H9 (cell line): ENCODE data around the gene MSMB. TPM values are rescaled to one million over a fixed set of nuclear protein-coding genes. Genes with fewer than 3 reads are reported as not detected.

Source experiments
- DNase-seq: peaks from one replicate; pipeline ENCODE4 v3.0.0-alpha.2; 2017
- H2AFZ ChIP-seq: one replicate; pipeline ENCODE4 v1.6.1; 2013; ENCODE audit warnings: mild to moderate bottlenecking, low read length, control low read depth, moderate library complexity
- H2AK5ac ChIP-seq: 2 replicates; pipeline ENCODE4 v1.6.1; 2013; ENCODE audit warnings: low read length, control low read depth, mixed read lengths; ENCODE audit not compliant: insufficient read length
- H2BK120ac ChIP-seq: one replicate; pipeline ENCODE4 v1.6.1; 2013; ENCODE audit warnings: low read depth, mild to moderate bottlenecking, low read length, control low read depth, inconsistent platforms; ENCODE audit not compliant: poor library complexity, severe bottlenecking
- H2BK12ac ChIP-seq: 2 replicates; pipeline ENCODE4 v1.6.1; 2013; ENCODE audit warnings: low read length, control low read depth, mixed read lengths, low read depth; ENCODE audit not compliant: insufficient read length
- H2BK15ac ChIP-seq: 2 replicates; pipeline ENCODE4 v1.6.1; 2013; ENCODE audit warnings: low read depth, low read length, control low read depth
- H2BK20ac ChIP-seq: one replicate; pipeline ENCODE4 v1.6.1; 2013; ENCODE audit warnings: low read depth, mild to moderate bottlenecking, low read length, control low read depth, inconsistent platforms; ENCODE audit not compliant: poor library complexity, severe bottlenecking
- H2BK5ac ChIP-seq: 2 replicates; pipeline ENCODE4 v1.6.1; 2013; ENCODE audit warnings: low read length, control low read depth, mixed read lengths; ENCODE audit not compliant: insufficient read length
- H3K14ac ChIP-seq: 2 replicates; pipeline ENCODE4 v1.6.1; 2013; ENCODE audit warnings: low read length, control low read depth; ENCODE audit not compliant: insufficient read depth
- H3K18ac ChIP-seq: 2 replicates; pipeline ENCODE4 v1.6.1; 2013; ENCODE audit warnings: low read depth, mild to moderate bottlenecking, mixed read lengths, low read length, control low read depth; ENCODE audit not compliant: insufficient read length
- H3K23ac ChIP-seq: 2 replicates; pipeline ENCODE4 v1.6.1; 2013; ENCODE audit warnings: low read length, control low read depth, mixed read lengths, low read depth; ENCODE audit not compliant: insufficient read length
- H3K23me2 ChIP-seq: 2 replicates; pipeline ENCODE4 v1.6.1; 2013; ENCODE audit warnings: low read depth, mild to moderate bottlenecking, mixed read lengths, low read length, control low read depth; ENCODE audit not compliant: insufficient read length, poor library complexity, severe bottlenecking
- H3K27ac ChIP-seq: 2 replicates; pipeline ENCODE4 v1.5.1; 2013; ENCODE audit warnings: low read length, control low read depth, mixed read lengths, low read depth; ENCODE audit not compliant: insufficient read length
- H3K27me3 ChIP-seq: 2 replicates; pipeline ENCODE4 v1.6.1; 2013; ENCODE audit warnings: low read length, control low read depth, inconsistent platforms; ENCODE audit not compliant: insufficient read depth
- H3K4ac ChIP-seq: 2 replicates; pipeline ENCODE4 v1.6.1; 2013; ENCODE audit warnings: low read depth, mild to moderate bottlenecking, control low read depth, inconsistent platforms, low read length, moderate library complexity
- H3K4me1 ChIP-seq: 2 replicates; pipeline ENCODE4 v1.6.1; 2013; ENCODE audit warnings: low read length, control low read depth, inconsistent platforms; ENCODE audit not compliant: insufficient read depth
- H3K4me2 ChIP-seq: 2 replicates; pipeline ENCODE4 v1.6.1; 2013; ENCODE audit warnings: low read length, control low read depth, mixed read lengths; ENCODE audit not compliant: insufficient read length, insufficient read depth
- H3K56ac ChIP-seq: 2 replicates; pipeline ENCODE4 v1.6.1; 2013; ENCODE audit warnings: low read depth, mild to moderate bottlenecking, mixed read lengths, low read length, control low read depth; ENCODE audit not compliant: insufficient read length
- H3K79me1 ChIP-seq: 2 replicates; pipeline ENCODE4 v1.6.1; 2013; ENCODE audit warnings: low read depth, mild to moderate bottlenecking, moderate library complexity, low read length, control low read depth, inconsistent platforms; ENCODE audit not compliant: insufficient read depth, poor library complexity, severe bottlenecking
- H3K79me2 ChIP-seq: 2 replicates; pipeline ENCODE4 v1.6.1; 2013; ENCODE audit warnings: low read length, control low read depth, inconsistent platforms; ENCODE audit not compliant: insufficient read depth
- H3K9ac ChIP-seq: 2 replicates; pipeline ENCODE4 v1.6.1; 2013; ENCODE audit warnings: low read length, control low read depth, mixed read lengths; ENCODE audit not compliant: insufficient read length; ENCODE audit errors: extremely low read depth
- H3K9me3 ChIP-seq: one replicate; pipeline ENCODE4 v1.6.1; 2013; ENCODE audit warnings: low read depth, low read length, inconsistent platforms; ENCODE audit not compliant: control insufficient read depth
- H3T11ph ChIP-seq: one replicate; pipeline ENCODE4 v1.6.1; 2013; ENCODE audit warnings: mild to moderate bottlenecking, low read length, control low read depth, inconsistent platforms
- H4K20me1 ChIP-seq: one replicate; pipeline ENCODE4 v1.6.1; 2013; ENCODE audit not compliant: control insufficient read depth, insufficient read length, insufficient read depth
- H4K5ac ChIP-seq: 2 replicates; pipeline ENCODE4 v1.6.1; 2013; ENCODE audit warnings: low read depth, mild to moderate bottlenecking, mixed read lengths, low read length, control low read depth; ENCODE audit not compliant: insufficient read length
- H4K8ac ChIP-seq: replicated peaks from 2 replicates; pipeline ENCODE4 v1.6.1; 2013; ENCODE audit warnings: low read length, control low read depth, mixed read lengths, low read depth; ENCODE audit not compliant: insufficient read length
- H4K91ac ChIP-seq: 2 replicates; pipeline ENCODE4 v1.6.1; 2013; ENCODE audit warnings: low read depth, mild to moderate bottlenecking, moderate library complexity, mixed read lengths, low read length, control low read depth; ENCODE audit not compliant: insufficient read length
- H3K27ac Mint-ChIP-seq, 3 experiments: 2 replicates in 2 of 3; 3 replicates in 1 of 3; pipeline ENCODE4 v1.8.0; 2020 to 2021; ENCODE audit warnings: mixed read lengths in 3 of 3, mild to moderate bottlenecking in 1 of 3, moderate library complexity in 1 of 3
- H3K27me3 Mint-ChIP-seq: 2 replicates; pipeline ENCODE4 v1.8.0; 2021; ENCODE audit warnings: low read depth, mild to moderate bottlenecking, moderate library complexity, mixed read lengths
- H3K36me3 Mint-ChIP-seq, 3 experiments: 2 replicates in 2 of 3; 3 replicates in 1 of 3; pipeline ENCODE4 v1.8.0; 2020 to 2021; ENCODE audit warnings: low read depth in 3 of 3, mixed read lengths in 3 of 3; ENCODE audit not compliant: insufficient read depth in 1 of 3
- H3K4me1 Mint-ChIP-seq, 2 experiments: 2 replicates each; pipeline ENCODE4 v1.8.0; 2020; ENCODE audit warnings: mixed read lengths in 2 of 2
- H3K4me3 Mint-ChIP-seq, 2 experiments: 2 replicates in 1 of 2; 3 replicates in 1 of 2; pipeline ENCODE4 v1.8.0; 2020 to 2021; ENCODE audit warnings: mild to moderate bottlenecking in 2 of 2, mixed read lengths in 2 of 2, moderate library complexity in 1 of 2
- H3K9me3 Mint-ChIP-seq, 2 experiments: 2 replicates in 1 of 2; 3 replicates in 1 of 2; pipeline ENCODE4 v1.8.0; 2020; ENCODE audit warnings: mild to moderate bottlenecking in 2 of 2, mixed read lengths in 2 of 2, moderate library complexity in 1 of 2
- WGBS: extraction: QIAGEN DNeasy Blood & Tissue Kit; methylation state at CpG from one replicate; pipeline ENCODE4 v1.1.7; 2013; ENCODE audit warnings: missing lambda C conversion rate, low lambda C conversion rate, mixed read lengths; ENCODE audit not compliant: insufficient read length; ENCODE audit errors: extremely low coverage; 5-methylcytosine and 5-hydroxymethylcytosine counted together
- total RNA-seq: library from RNA; stranded (reverse); gene quantifications from 2 replicates; pipeline ENCODE4 v1.2.1, GENCODE V29; 2021
- TF ChIP-seq, protein P1 (sequence below): fragments of 200-600 bp; sonication (generic); conservative IDR thresholded peaks from 3 replicates; pipeline ENCODE4 v1.8.0; 2021; ENCODE audit warnings: antibody characterized with exemption, mild to moderate bottlenecking

The MSMB gene
- total RNA-seq, 1 experiment from 2014 or later = not detected

DNA sequence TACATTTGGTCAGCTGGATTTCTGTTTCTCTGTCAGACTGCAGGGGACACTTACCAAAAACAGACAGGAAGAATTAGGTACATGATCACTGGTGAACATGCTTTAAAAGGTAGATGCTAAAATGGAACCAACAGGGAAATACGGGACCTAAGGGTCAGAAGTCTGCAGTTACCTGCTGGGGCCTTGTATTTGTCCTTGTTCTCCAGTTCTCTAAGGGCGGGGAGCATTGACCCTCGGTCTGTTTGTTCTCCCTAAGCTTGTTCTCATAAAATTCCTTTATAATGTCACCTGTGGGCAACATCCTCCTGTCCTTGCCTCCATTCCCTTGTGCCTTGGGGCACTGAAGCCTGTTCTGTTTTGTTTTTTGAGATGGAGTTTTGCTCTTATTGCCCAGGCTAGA lies 29.8 kb upstream of the MSMB start:
- H3K4me2 ChIP-seq = no peak overlapping the region
- no peaks in the 10 kb centered on the region for H3K23me2 ChIP-seq
- no peak overlapping the region for H3T11ph ChIP-seq
- no peak overlapping the region for H2BK12ac ChIP-seq
- no peak overlapping the region for H3K23ac ChIP-seq
- DNase-seq = no peak
- peaks cover under 1% of the 10 kb centered on the region; the same call in 1 of the 2 replicates for H3K27me3 Mint-ChIP-seq
- no peak overlapping the region for H2BK5ac ChIP-seq
- H4K91ac ChIP-seq = no peak overlapping the region
- no peak overlapping the region for H4K5ac ChIP-seq
- no peaks in the 10 kb centered on the region for H4K20me1 ChIP-seq
- H2BK120ac ChIP-seq = no peak overlapping the region
- no peaks in the 10 kb centered on the region; a peak in 1 of 7 replicates for H3K36me3 Mint-ChIP-seq
- H3K27ac Mint-ChIP-seq = no peak overlapping the region
- H3K56ac ChIP-seq = no peak overlapping the region
- H3K18ac ChIP-seq = no peak overlapping the region
- no CpG with 5 or more reads among the region's 3 CpGs for WGBS
- no peak overlapping the region for H3K4ac ChIP-seq
- no peaks in the 10 kb centered on the region for H3K79me1 ChIP-seq
- no peaks in the 10 kb centered on the region for H3K4me1 ChIP-seq
- no peak overlapping the region for H3K4me3 Mint-ChIP-seq
- H2AK5ac ChIP-seq = no peak overlapping the region
- H3K27ac ChIP-seq = no peak overlapping the region
- no peaks in the 10 kb centered on the region for H3K27me3 ChIP-seq
- H3K14ac ChIP-seq = no peak overlapping the region
- no peaks in the 10 kb centered on the region for H3K79me2 ChIP-seq
- no peak overlapping the region for H2AFZ ChIP-seq
- peaks cover 7 to 11% of the 10 kb centered on the region in 2 experiments for H3K4me1 Mint-ChIP-seq
- no peaks in the 10 kb centered on the region for H3K9me3 ChIP-seq
- no peak overlapping the region for H3K9ac ChIP-seq
- H3K9me3 Mint-ChIP-seq = no peaks in the 10 kb centered on the region; a peak in 1 of 5 replicates
- H2BK20ac ChIP-seq = no peak overlapping the region
- TF ChIP-seq, protein P1, sequence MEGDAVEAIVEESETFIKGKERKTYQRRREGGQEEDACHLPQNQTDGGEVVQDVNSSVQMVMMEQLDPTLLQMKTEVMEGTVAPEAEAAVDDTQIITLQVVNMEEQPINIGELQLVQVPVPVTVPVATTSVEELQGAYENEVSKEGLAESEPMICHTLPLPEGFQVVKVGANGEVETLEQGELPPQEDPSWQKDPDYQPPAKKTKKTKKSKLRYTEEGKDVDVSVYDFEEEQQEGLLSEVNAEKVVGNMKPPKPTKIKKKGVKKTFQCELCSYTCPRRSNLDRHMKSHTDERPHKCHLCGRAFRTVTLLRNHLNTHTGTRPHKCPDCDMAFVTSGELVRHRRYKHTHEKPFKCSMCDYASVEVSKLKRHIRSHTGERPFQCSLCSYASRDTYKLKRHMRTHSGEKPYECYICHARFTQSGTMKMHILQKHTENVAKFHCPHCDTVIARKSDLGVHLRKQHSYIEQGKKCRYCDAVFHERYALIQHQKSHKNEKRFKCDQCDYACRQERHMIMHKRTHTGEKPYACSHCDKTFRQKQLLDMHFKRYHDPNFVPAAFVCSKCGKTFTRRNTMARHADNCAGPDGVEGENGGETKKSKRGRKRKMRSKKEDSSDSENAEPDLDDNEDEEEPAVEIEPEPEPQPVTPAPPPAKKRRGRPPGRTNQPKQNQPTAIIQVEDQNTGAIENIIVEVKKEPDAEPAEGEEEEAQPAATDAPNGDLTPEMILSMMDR = no peak
- no peak overlapping the region for H4K8ac ChIP-seq
- no peak overlapping the region for H2BK15ac ChIP-seq
